Measurements from ENCODE around the gene SEC14L5.

GRCh38 chr16:4980691-4981090 lies 22.6 kb downstream of the SEC14L5 start:
- TF ChIP-seq POLR2AphosphoS5 (IDR thresholded peaks at IDR 0.05; ENCODE audit: insufficient read depth, low read depth, low read length) (no peak), POLR2A (IDR thresholded peaks at IDR 0.05; ENCODE audit: low read depth, low read length) (no peak), CTCF (IDR thresholded peaks at IDR 0.05; ENCODE audit: extremely low read depth in 1 of 2, insufficient read depth in 1 of 2, low read depth in 1 of 2, low read length in 2 of 2) (no peak)

Data from endothelial cell of umbilical vein (primary cell).